Kidney (tissue), 14 donors: Measurements from ENCODE around the gene CDYL2. TPM values are rescaled to one million over a fixed set of nuclear protein-coding genes. Genes with fewer than 3 reads are reported as not detected.
"Not testable (repeated sequence)": the region's sequence is repeated elsewhere in the genome, so short reads cannot be mapped to it uniquely, and the experiment has no call there.

Source experiments
- DNase-seq, 5 donors: peaks; one replicate each; pipeline ENCODE4 v3.0.0-alpha.2; 2013 to 2020
- FAIRE-seq: peaks from 2 replicates; lab custom pipeline; 2012; peaks lifted over from hg19 to GRCh38; lab: Jason Lieb, UNC
- H3K27ac ChIP-seq, 2 donors: one replicate each; pipeline ENCODE4 v1.7.0; 2013; ENCODE audit warnings: low read depth in 2 of 2, low read length in 2 of 2, inconsistent platforms in 1 of 2
- H3K27me3 ChIP-seq: one replicate; pipeline ENCODE4 v1.7.1; 2013; ENCODE audit warnings: low read length, inconsistent platforms; ENCODE audit not compliant: control insufficient read depth, insufficient read depth
- H3K36me3 ChIP-seq, 3 donors: one replicate each; pipeline versions ENCODE4 v1.7.0 to v1.7.1; 2013; ENCODE audit warnings: low read length in 3 of 3, control low read depth in 1 of 3, inconsistent platforms in 1 of 3; ENCODE audit not compliant: insufficient read depth in 3 of 3, control insufficient read depth in 2 of 3
- H3K4me1 ChIP-seq, 3 donors: one replicate each; pipeline versions ENCODE4 v1.7.0 to v1.7.1; 2013; ENCODE audit warnings: low read length in 3 of 3, inconsistent platforms in 1 of 3, low read depth in 1 of 3; ENCODE audit not compliant: control insufficient read depth in 2 of 3, insufficient read depth in 2 of 3
- H3K4me3 ChIP-seq, 3 donors: one replicate each; pipeline versions ENCODE4 v1.7.0 to v1.8.1; 2013; ENCODE audit warnings: low read length in 3 of 3, control low read depth in 1 of 3, inconsistent platforms in 1 of 3
- H3K9ac ChIP-seq, 3 donors: one replicate each; pipeline versions ENCODE4 v1.7.0 to v1.7.1; 2013; ENCODE audit warnings: low read length in 3 of 3, control low read depth in 1 of 3, inconsistent platforms in 1 of 3
- H3K9me3 ChIP-seq, 3 donors: one replicate each; pipeline versions ENCODE4 v1.7.0 to v1.7.1; 2013; ENCODE audit warnings: low read length in 3 of 3, control low read depth in 1 of 3, inconsistent platforms in 1 of 3; ENCODE audit not compliant: control insufficient read depth in 2 of 3, insufficient read depth in 1 of 3
- CTCF ChIP-seq: IDR thresholded peaks from 3 replicates; pipeline ENCODE4 v1.5.1; 2012; ENCODE audit warnings: mild to moderate bottlenecking, moderate library complexity, borderline replicate concordance; ENCODE audit not compliant: insufficient read depth; ENCODE audit errors: extremely low read depth
- intact Hi-C: fragments of 100-400 bp; cut with DNase I; formaldehyde crosslinking; loops from one replicate; pipeline ENCODE4 v1.11.1; 2022
- polyA plus RNA-seq: library from polyadenylated mRNA; stranded (reverse); fragments of 350-450 nt; fragmentation: Illumina TruSeq; extraction: RNeasy Lipid Tissue Mini Kit (QIAGEN cat#74804); gene quantifications from one replicate; pipeline ENCODE4 v1.2.3, GENCODE V29; 2014; ENCODE audit warnings: low read depth, low replicate concordance; ENCODE audit not compliant: insufficient read depth
- total RNA-seq: library from RNA; stranded (reverse); fragmentation: NEBNext Ultra II Directional; extraction: Animal tissue kit (Norgen Biotek cat#: 25700); gene quantifications from one replicate; pipeline ENCODE4 v1.2.1, GENCODE V29; 2021
- donor health status: control.
- donor health status: control.
- donor health status: control.
- donor health status: control.
- donor health status: control.
- donor health status: DM: yes; HTN: yes; CAD: no.
- donor health status: Normal renal cell carcinoma (clear cell type).

Gene CDYL2
- total and polyA plus RNA-seq, 2 donors from 2014 or later: 2.6 to 27.3 TPM

- Histone ChIP-seq H3K27me3 (no peaks in the 10 kb centered on the region), H3K4me3 (no peak overlapping the region), H3K27ac (no peak overlapping the region), H3K4me1 (no peaks in the 10 kb centered on the region), H3K36me3 (no peaks in the 10 kb centered on the region), H3K9ac (no peak overlapping the region), H3K9me3 (no peaks in the 10 kb centered on the region)
- intact Hi-C loops: no loop called here
- FAIRE-seq (no peak), DNase-seq (no peak)
- TF ChIP-seq CTCF: no peak
Measured at GRCh38 chr16:80819988-80820387, 15.6 kb upstream of the CDYL2 start.

- intact Hi-C loops: no loop called here
- Histone ChIP-seq H3K4me3 (no peak overlapping the region), H3K9me3 (no peaks in the 10 kb centered on the region), H3K4me1 (no peaks in the 10 kb centered on the region), H3K9ac (no peak overlapping the region), H3K36me3 (no peaks in the 10 kb centered on the region), H3K27me3 (no peaks in the 10 kb centered on the region), H3K27ac (no peak overlapping the region)
- no peak for FAIRE-seq
- no peak for DNase-seq
- TF ChIP-seq CTCF: no peak
Measured at GRCh38 chr16:80816356-80816755, 12.0 kb upstream of the CDYL2 start.

- H3K27ac ChIP-seq, H3K27me3 ChIP-seq, H3K4me1 ChIP-seq, H3K9me3 ChIP-seq, DNase-seq, H3K9ac ChIP-seq, intact Hi-C loops, H3K4me3 ChIP-seq, FAIRE-seq, H3K36me3 ChIP-seq: not testable (repeated sequence)
Measured at GRCh38 chr16:80815278-80815677, 10.9 kb upstream of the CDYL2 start.

GRCh38 chr16:80812593-80812992, 8.2 kb upstream of the CDYL2 start:
- DNase-seq: no peak
- Histone ChIP-seq H3K27ac (no peak overlapping the region), H3K9me3 (no peaks in the 10 kb centered on the region), H3K9ac (no peak overlapping the region), H3K4me1 (no peaks in the 10 kb centered on the region), H3K27me3 (no peaks in the 10 kb centered on the region), H3K36me3 (no peaks in the 10 kb centered on the region), H3K4me3 (no peak overlapping the region)
- no peak for TF ChIP-seq CTCF
- FAIRE-seq: no peak
- intact Hi-C loops: no loop called here
